HG02938 (cell line): ENCODE measurements around the gene SLC35G1.

Source experiments
- ATAC-seq: cut with Tn5 transposase; IDR thresholded peaks from one replicate; pipeline ENCODE4 v1.9.1; 2021; ENCODE audit warnings: mild to moderate bottlenecking, moderate library complexity; ENCODE audit not compliant: unreplicated experiment

Gene SLC35G1

DNA sequence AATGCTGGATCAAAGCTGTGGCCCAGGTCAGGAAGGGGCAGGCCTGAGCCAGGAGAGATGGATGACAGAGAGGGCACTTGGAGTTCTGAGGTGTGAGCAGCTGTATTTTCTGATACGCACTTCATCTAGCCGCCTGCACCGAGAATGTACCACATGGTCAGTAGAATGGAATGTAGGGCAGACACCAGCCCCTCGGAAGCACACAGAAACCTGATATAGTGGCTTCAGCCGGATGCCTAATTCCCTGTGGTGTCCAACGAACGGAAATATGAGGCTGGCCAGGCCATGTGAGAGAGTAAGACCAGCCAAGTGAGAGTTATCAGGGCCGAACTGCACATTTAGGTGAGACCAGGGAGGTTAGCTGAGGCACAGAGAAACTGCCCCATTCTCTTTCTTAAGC, 53.3 kb downstream of the SLC35G1 start:
- no peak for ATAC-seq

DNA sequence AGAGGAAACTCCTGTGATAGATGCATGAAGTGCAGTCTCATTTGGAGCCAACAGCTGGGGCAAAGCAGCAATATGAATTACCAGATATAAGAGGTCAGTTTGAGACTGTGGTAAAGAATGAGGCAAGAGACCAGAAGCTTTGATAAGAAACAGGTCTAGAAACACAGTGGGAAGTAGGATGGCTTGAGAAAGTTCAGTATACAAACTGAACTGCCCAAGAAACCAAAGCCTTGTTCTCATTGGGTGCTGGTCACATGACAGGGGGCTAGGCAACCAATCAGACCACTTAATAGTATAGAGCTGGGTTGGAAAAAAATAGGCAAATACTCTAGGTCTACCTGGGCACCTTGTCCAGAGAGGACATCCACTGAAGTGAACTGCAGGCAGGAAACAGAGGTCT, 53.7 kb downstream of the SLC35G1 start:
- ATAC-seq = no peak

DNA sequence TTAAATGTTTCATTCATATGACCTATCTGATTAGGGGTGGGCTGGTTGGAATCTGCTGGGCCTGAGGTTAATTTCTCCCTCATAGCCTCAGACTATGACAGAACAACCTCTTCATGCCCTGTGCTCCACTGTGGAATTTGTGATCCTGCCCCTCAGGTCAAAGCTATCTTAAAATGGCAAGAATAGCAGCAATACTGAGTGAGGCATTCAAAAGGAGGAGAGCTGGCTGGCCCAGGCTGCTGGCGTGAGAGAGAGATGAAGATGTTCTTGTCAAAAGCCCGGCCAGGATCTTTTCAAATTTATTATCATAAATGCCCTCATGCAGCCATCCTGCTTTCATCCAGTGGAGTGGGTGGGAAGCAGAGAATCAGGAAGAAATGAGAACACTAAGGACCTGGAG, 58.1 kb downstream of the SLC35G1 start:
- no peak for ATAC-seq
